ENCODE measurements around the gene CERS1.
A peak's percentile ranks its signal among the peaks of the same experiment; 100 is the strongest.

The CERS1 gene

DNA sequence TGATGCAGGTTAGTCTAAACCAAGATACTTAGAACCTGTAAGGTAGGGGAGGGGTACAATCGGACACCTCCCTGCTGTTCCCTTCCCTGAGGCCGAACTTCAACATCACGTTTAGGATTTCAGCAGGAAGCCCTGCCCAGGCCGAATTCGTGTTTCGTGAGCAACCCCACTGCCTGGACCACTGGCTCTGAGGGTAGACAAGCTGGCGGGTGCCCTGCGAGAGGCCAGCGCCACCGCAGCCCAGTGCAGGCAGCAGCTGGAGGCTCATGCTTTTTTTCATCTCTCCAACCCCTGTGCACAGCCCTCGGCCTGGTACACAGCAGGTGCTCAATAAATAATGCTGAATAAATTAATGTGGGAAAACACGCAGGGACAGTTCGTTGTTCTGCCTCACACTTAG is 37.3 kb upstream of the CERS1 start:
- no peak for DNase-seq (ENCODE audit: insufficient read length, low spot score)
- TF ChIP-seq SPI1 (IDR thresholded peaks at IDR 0.05; ENCODE audit: low read depth, low read length) (no peak), POU2F2 (IDR thresholded peaks at IDR 0.05; ENCODE audit: low read depth, low read length) (no peak), POLR2AphosphoS5 (IDR thresholded peaks at IDR 0.05; ENCODE audit: low read depth, low read length) (no peak), TAF1 (IDR thresholded peaks at IDR 0.05; ENCODE audit: low read depth, low read length) (no peak), PAX5 (IDR thresholded peaks at IDR 0.05; ENCODE audit: insufficient read depth, low read length, severe bottlenecking) (no peak), POLR2A (IDR thresholded peaks at IDR 0.05; ENCODE audit: low read depth, low read length) (no peak)
- FAIRE-seq: no peak

DNA sequence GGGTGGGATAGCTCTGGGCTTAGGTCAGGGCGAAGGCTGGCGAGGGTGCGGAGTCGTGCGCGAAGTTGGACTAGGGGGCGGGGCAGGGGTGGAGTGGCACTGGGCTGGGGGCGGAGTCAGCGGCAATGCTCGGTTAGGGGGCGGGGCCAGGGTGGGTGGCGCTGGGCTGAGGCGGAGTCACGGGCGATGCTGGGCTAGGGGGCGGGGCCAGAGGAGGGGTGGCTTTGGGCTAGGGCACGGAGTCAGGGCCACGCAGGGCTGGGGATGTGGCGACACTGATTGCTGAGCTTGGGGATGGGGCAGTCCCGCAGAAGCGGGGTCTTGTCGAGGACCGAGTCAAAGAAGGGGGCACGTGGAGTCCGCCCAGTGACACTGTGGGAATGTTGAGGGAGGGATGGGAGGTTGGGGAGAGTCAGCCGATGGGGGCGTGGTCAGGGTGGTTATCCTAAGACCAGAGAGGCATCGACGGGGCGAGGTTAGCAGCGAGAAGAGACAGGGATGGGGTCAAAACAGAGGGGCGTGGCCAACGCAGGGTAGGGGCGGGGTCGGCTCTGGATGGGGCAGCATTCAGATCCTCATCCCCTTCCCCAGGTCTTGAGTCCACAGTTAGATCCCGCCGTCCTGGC is 36.4 kb upstream of the CERS1 start:
- DNase-seq (ENCODE audit: insufficient read length, low spot score): peak; percentile 91
- peak; percentile 85 for FAIRE-seq
- no peak for TF ChIP-seq POU2F2 (IDR thresholded peaks at IDR 0.05; ENCODE audit: low read depth, low read length)

DNA sequence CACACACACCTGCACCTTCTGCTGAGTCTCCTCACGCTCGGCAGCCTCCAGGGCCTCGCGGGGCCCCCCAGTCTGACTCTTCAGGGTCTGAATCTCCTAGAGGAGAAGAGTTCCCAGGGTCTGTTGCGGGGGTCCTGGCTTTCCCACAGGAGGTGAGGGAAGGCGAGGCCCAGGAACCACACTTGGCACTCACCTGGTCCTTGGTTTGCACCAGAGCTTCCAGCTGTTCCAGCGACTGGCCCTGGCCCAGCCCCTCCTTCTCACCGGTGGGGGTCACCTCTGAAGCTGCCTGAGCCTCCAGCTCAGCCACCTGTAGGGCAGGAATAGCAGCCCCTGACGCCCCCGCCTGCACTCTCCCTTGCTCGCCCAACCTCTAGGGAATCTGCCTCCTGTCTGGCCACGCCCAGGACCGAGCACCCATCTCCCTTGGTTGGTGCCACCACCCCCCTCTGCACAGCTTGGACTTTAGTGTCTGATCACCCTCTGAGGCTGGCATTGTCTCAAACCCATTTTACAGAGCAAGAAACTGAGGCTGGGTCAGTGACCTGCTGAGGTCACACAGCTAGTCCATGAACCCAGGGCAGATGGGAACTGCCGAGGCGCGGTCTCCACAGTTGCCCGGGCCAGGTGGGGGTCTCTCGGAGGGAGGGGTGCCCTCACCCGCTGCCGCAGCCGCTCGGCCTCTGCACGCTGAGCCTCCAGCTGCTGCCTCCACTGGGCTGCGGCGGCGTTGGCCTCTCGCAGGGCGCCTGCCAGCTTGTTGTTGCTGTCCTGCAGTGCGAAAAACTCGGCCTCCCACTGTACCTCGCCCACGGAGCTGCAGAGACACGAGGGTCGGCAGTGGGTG is 35.6 kb upstream of the CERS1 start:
- TF ChIP-seq POLR2AphosphoS5 (IDR thresholded peaks at IDR 0.05; ENCODE audit: low read depth, low read length) (no peak), POLR2A (IDR thresholded peaks at IDR 0.05; ENCODE audit: low read depth, low read length) (no peak), PAX5 (IDR thresholded peaks at IDR 0.05; ENCODE audit: insufficient read depth, low read length, severe bottlenecking) (no peak), POU2F2 (IDR thresholded peaks at IDR 0.05; ENCODE audit: low read depth, low read length) (no peak), TAF1 (IDR thresholded peaks at IDR 0.05; ENCODE audit: low read depth, low read length) (no peak)
- DNase-seq (ENCODE audit: insufficient read length, low spot score) (no peak), FAIRE-seq (no peak)

DNA sequence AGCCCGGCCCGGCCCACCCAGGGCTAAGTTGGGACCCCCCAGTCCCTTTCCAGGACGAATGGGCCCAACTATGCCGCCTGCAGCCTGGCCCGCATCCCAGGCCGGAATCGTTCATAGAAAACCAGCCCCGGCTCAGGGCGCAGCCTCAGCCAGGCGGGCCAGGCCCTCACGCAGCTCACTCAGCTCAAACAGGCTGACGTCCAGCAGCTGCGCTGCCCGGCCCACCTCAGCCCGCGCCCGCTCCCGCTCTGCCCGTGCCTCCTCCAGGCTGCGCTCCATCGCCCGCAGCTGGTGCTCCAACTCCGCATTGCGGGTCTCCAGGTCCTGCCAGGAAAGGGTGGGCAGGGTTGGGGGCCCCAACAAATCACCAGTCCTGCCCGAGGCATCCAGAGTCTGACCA is 33.4 kb upstream of the CERS1 start:
- DNase-seq (ENCODE audit: insufficient read length, low spot score) (no peak), FAIRE-seq (no peak)
- no peak for TF ChIP-seq SPI1 (IDR thresholded peaks at IDR 0.05; ENCODE audit: low read depth, low read length)
- no peak for TF ChIP-seq PAX5 (IDR thresholded peaks at IDR 0.05; ENCODE audit: insufficient read depth, low read length, severe bottlenecking)
- no peak for TF ChIP-seq TAF1 (IDR thresholded peaks at IDR 0.05; ENCODE audit: low read depth, low read length)
- no peak; the same call in 1 of the 2 replicates for TF ChIP-seq POLR2AphosphoS5 (IDR thresholded peaks at IDR 0.05; ENCODE audit: low read depth, low read length)
- TF ChIP-seq POU2F2 (IDR thresholded peaks at IDR 0.05; ENCODE audit: low read depth, low read length): no peak
- no peak for TF ChIP-seq POLR2A (IDR thresholded peaks at IDR 0.05; ENCODE audit: low read depth, low read length)

DNA sequence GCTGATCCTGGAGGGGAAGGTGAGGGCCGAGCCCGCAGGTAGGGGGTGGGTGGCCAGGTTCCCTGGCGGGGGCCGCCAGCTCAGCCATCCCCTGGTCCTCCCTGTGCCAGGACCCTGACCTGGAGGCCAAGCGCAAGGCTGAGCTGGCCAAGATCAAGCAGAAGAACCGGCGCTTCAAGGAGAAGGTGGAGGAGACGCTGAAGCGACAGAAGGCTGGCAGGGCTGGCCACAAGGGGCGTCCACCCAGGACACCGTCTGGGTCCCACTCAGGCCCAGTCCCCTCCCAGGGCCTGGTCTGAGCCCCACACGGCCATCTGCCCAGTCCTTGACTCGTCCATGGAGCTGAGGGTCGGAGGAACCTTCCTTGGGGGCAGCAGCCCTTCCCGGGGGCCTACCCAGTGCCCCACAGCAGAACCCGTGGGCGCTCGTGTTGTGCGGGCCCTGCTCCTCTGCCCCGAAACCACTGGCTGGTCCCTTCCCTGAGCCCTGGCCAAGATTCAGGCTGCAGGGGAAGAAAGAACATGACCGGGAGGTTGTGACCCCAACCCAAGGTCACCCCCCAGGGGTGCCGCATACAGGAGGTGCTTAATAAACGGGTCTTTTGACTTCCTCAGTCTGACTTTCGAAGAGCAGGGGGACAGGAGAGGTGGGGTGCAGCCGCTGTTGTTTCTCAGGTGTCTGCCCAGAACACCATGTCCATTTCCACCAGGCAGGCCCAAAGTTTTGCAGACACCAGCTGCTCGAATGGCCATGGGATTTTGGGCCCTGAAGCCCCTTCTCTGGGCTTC is 32.3 kb upstream of the CERS1 start:
- no peak for TF ChIP-seq PAX5 (IDR thresholded peaks at IDR 0.05; ENCODE audit: insufficient read depth, low read length, severe bottlenecking)
- TF ChIP-seq TAF1 (IDR thresholded peaks at IDR 0.05; ENCODE audit: low read depth, low read length): no peak
- TF ChIP-seq POU2F2 (IDR thresholded peaks at IDR 0.05; ENCODE audit: low read depth, low read length): no peak
- TF ChIP-seq POLR2A (IDR thresholded peaks at IDR 0.05; ENCODE audit: low read depth, low read length): no peak
- no peak; the same call in 1 of the 2 replicates for TF ChIP-seq POLR2AphosphoS5 (IDR thresholded peaks at IDR 0.05; ENCODE audit: low read depth, low read length)
- no peak for TF ChIP-seq SPI1 (IDR thresholded peaks at IDR 0.05; ENCODE audit: low read depth, low read length)
- DNase-seq (ENCODE audit: insufficient read length, low spot score) (no peak), FAIRE-seq (no peak)

DNA sequence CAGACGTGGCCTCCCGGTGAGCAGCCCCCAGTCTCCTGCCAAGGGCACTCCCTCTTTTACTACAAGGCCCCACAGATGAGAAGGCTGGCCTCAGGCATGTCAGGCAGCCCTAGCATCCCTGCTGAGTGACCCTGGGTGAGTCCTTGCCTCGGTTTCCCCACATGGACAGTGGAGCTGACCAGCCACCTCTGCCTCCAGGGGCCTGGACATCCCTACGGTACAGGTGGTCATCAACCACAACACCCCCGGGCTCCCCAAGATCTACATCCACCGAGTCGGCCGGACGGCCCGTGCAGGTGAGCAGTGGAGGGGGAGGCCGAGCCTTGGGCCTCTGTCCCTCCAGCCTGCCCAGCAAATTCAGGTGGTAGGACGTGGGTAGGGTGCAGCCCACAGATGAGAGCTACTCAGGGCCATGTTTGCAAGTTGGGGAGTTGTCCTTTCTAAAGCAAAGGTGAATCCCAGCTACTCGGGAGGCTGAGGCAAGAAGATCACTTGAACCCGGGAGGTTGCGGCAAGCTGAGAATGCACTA is 28.8 kb upstream of the CERS1 start:
- DNase-seq (ENCODE audit: insufficient read length, low spot score) (no peak), FAIRE-seq (no peak)
- no peak for TF ChIP-seq POLR2A (IDR thresholded peaks at IDR 0.05; ENCODE audit: low read depth, low read length)
- TF ChIP-seq POLR2AphosphoS5 (IDR thresholded peaks at IDR 0.05; ENCODE audit: low read depth, low read length): no peak
- no peak for TF ChIP-seq PAX5 (IDR thresholded peaks at IDR 0.05; ENCODE audit: insufficient read depth, low read length, severe bottlenecking)
- TF ChIP-seq POU2F2 (IDR thresholded peaks at IDR 0.05; ENCODE audit: low read depth, low read length): no peak
- TF ChIP-seq TAF1 (IDR thresholded peaks at IDR 0.05; ENCODE audit: low read depth, low read length): no peak
- TF ChIP-seq SPI1 (IDR thresholded peaks at IDR 0.05; ENCODE audit: low read depth, low read length): no peak

DNA sequence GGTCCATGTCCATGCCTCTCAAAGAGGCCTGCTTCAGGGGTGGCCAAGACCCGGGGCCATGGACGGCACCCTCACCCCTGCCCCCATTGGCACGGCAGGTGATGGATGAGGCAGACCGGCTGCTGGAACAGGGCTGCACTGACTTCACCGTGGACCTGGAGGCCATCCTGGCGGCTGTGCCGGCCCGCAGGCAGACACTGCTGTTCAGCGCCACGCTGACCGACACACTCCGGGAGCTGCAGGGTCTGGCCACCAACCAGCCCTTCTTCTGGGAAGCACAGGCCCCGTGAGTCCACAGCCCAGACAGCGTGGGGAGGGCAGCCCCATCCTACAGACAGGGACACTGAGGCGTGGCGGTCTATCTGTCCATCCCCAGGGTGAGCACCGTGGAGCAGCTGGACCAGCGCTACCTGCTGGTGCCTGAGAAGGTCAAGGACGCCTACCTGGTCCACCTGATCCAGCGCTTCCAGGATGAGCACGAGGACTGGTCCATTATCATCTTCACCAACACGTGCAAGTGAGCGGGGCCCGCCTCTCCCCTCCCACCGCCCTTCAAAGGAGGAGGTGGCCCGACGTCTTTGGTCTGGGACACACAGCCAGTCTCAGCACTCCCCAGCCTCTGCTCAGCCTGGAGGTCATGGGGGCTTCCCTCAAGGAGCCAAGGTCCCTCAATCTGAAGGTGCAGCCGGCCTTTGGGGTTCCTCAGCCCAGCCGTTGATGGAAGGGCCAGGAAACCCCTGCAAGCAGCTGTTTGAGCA is 26.4 kb upstream of the CERS1 start:
- TF ChIP-seq TAF1 (IDR thresholded peaks at IDR 0.05; ENCODE audit: low read depth, low read length): no peak
- no peak for TF ChIP-seq POU2F2 (IDR thresholded peaks at IDR 0.05; ENCODE audit: low read depth, low read length)
- TF ChIP-seq POLR2A (IDR thresholded peaks at IDR 0.05; ENCODE audit: low read depth, low read length): no peak
- no peak for TF ChIP-seq PAX5 (IDR thresholded peaks at IDR 0.05; ENCODE audit: insufficient read depth, low read length, severe bottlenecking)
- no peak for TF ChIP-seq SPI1 (IDR thresholded peaks at IDR 0.05; ENCODE audit: low read depth, low read length)
- no peak for FAIRE-seq
- no peak for DNase-seq (ENCODE audit: insufficient read length, low spot score)

DNA sequence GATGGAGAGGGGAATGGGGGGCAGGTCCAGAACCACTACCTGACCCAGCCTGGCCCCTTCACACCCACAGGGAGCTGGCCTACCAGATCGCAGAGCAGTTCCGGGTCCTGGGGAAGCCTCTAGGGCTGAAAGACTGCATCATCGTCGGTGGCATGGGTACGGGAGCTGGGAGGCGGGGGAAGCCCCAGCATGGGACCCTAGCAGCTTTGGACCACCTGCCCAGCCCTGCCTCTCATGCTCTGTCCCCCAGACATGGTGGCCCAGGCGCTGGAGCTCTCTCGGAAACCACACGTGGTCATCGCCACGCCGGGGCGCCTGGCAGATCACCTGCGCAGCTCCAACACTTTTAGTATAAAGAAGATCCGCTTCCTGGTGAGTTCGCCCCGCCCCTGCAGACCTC is 25.6 kb upstream of the CERS1 start:
- DNase-seq (ENCODE audit: insufficient read length, low spot score): no peak
- TF ChIP-seq TAF1 (IDR thresholded peaks at IDR 0.05; ENCODE audit: low read depth, low read length): no peak
- no peak for TF ChIP-seq PAX5 (IDR thresholded peaks at IDR 0.05; ENCODE audit: insufficient read depth, low read length, severe bottlenecking)
- TF ChIP-seq POU2F2 (IDR thresholded peaks at IDR 0.05; ENCODE audit: low read depth, low read length): no peak
- no peak for TF ChIP-seq SPI1 (IDR thresholded peaks at IDR 0.05; ENCODE audit: low read depth, low read length)
- no peak for TF ChIP-seq POLR2A (IDR thresholded peaks at IDR 0.05; ENCODE audit: low read depth, low read length)
- no peak for TF ChIP-seq POLR2AphosphoS5 (IDR thresholded peaks at IDR 0.05; ENCODE audit: low read depth, low read length)
- no peak for FAIRE-seq
